K562 (cell line): ENCODE data around the gene UNC93B1. TPM values are rescaled to one million over a fixed set of nuclear protein-coding genes. Genes with fewer than 3 reads are reported as not detected.

ENCODE experiments used
- DLX4 ChIP-seq: fragments of 250-450 bp; sonication (Bioruptor Pico); IDR thresholded peaks from 2 replicates; pipeline ENCODE4 v1.6.1; 2021; ENCODE audit warnings: mild to moderate bottlenecking
- ELF1 ChIP-seq: fragments of 200-800 bp; sonication (Bioruptor generic); IDR thresholded peaks from 2 replicates; pipeline ENCODE4 v1.6.1; 2016; ENCODE audit warnings: missing genetic modification characterization, missing compliant biosample characterization
- FOXA1 ChIP-seq: fragments of 450-650 bp; IDR thresholded peaks from 2 replicates; pipeline ENCODE4 v1.6.1; 2016; ENCODE audit warnings: mild to moderate bottlenecking, borderline replicate concordance
- FOXJ3 ChIP-seq: sonication (generic); formaldehyde crosslinking; IDR thresholded peaks from 2 replicates; pipeline ENCODE4 v1.4.0; 2020; ENCODE audit warnings: mild to moderate bottlenecking, missing genetic modification reagents
- KDM5B ChIP-seq: fragments of 200-600 bp; sonication (generic); IDR thresholded peaks from 2 replicates; pipeline ENCODE4 v1.6.1; 2012; ENCODE audit warnings: low read depth, mild to moderate bottlenecking, moderate library complexity, low read length, control low read depth, inconsistent platforms; ENCODE audit not compliant: insufficient replicate concordance
- NBN ChIP-seq: fragments of 450-650 bp; IDR thresholded peaks from 2 replicates; pipeline ENCODE4 v1.6.1; 2016; ENCODE audit warnings: low read depth, mild to moderate bottlenecking
- PCBP2 ChIP-seq: fragments of 200-400 bp; formaldehyde crosslinking; IDR thresholded peaks from 2 replicates; pipeline ENCODE4 v1.6.1; 2018; ENCODE audit warnings: low read length, low read depth, mild to moderate bottlenecking, moderate library complexity; ENCODE audit not compliant: poor library complexity, severe bottlenecking
- SNIP1 ChIP-seq: fragments of 450-650 bp; IDR thresholded peaks from 2 replicates; pipeline ENCODE4 v1.7.1; 2017; ENCODE audit warnings: low read depth, mild to moderate bottlenecking
- STAT5A ChIP-seq: IDR thresholded peaks from 2 replicates; pipeline ENCODE4 v1.6.1; 2012; ENCODE audit warnings: low read length, inconsistent platforms, borderline replicate concordance
- TAF9B ChIP-seq: fragments of 450-650 bp; IDR thresholded peaks from 2 replicates; pipeline ENCODE4 v1.6.1; 2018; ENCODE audit warnings: mild to moderate bottlenecking; ENCODE audit not compliant: partially characterized antibody
- TSC22D4 ChIP-seq: fragments of 450-650 bp; IDR thresholded peaks from 2 replicates; pipeline ENCODE4 v1.6.1; 2016; ENCODE audit warnings: missing genetic modification characterization, missing biosample characterization, control low read depth
- XRCC4 ChIP-seq: IDR thresholded peaks from one replicate; pipeline ENCODE4 v1.6.1; 2011; ENCODE audit not compliant: insufficient read depth, insufficient read length; ENCODE audit errors: extremely low read depth
- ZBTB7A ChIP-seq: IDR thresholded peaks from 2 replicates; pipeline ENCODE4 v1.6.1; 2011; ENCODE audit warnings: low read depth, mild to moderate bottlenecking, low read length, moderate library complexity, borderline replicate concordance; ENCODE audit not compliant: control insufficient read depth
- ZNF263 ChIP-seq: sonication (generic); formaldehyde crosslinking; IDR thresholded peaks from 2 replicates; pipeline ENCODE4 v1.8.0; 2022; ENCODE audit warnings: mild to moderate bottlenecking, missing genetic modification reagents, borderline replicate concordance
- ZNF449 ChIP-seq: fragments of 250-450 bp; sonication (Bioruptor Pico); IDR thresholded peaks from 2 replicates; pipeline ENCODE4 v1.8.0; 2022; ENCODE audit warnings: moderate library complexity, mild to moderate bottlenecking, inconsistent platforms
- ZNF766 ChIP-seq: fragments of 200-800 bp; sonication (Bioruptor generic); conservative IDR thresholded peaks from 2 replicates; pipeline ENCODE4 v1.6.1; 2016; ENCODE audit warnings: missing genetic modification characterization, missing compliant biosample characterization
- polyA plus RNA-seq, 8 experiments: library from polyadenylated mRNA; depleted of rRNA in 4 of 8; stranded (reverse) in 5 of 8; unstranded in 3 of 8; fragments of >200 nt; fragmentation: Nextera tagmentation in 2 of 8; fragmentation: Illumina TruSeq in 1 of 8; extraction: Ambion mirVana in 2 of 8; extraction: Trizol in 1 of 8; gene quantifications; 2 replicates each; pipeline versions ENCODE4 v1.2.1 to v1.2.3, GENCODE V29; 2011 to 2014; ENCODE audit warnings: inconsistent platforms in 1 of 8, missing spikeins in 1 of 8
- total RNA-seq, 7 experiments: library from RNA; depleted of rRNA in 6 of 7; stranded (reverse); fragments of >200 nt in 6 of 7; fragmentation: Illumina TruSeq in 2 of 7; extraction: Trizol in 2 of 7; gene quantifications; 2 replicates each; pipeline versions ENCODE4 v1.2.1 to v1.2.3, GENCODE V29; 2011 to 2021; ENCODE audit warnings: low replicate concordance in 1 of 7
- TF ChIP-seq, protein P1 (sequence below): fragments of 450-650 bp; conservative IDR thresholded peaks from 2 replicates; pipeline ENCODE4 v1.6.1; 2016; ENCODE audit warnings: missing genetic modification characterization, low read depth, mild to moderate bottlenecking, missing compliant biosample characterization, moderate library complexity
- TF ChIP-seq, protein P2 (sequence below): fragments of 450-650 bp; IDR thresholded peaks from 2 replicates; pipeline ENCODE4 v1.6.1; 2017; ENCODE audit warnings: mild to moderate bottlenecking, moderate library complexity
- TF ChIP-seq, protein P3 (sequence below): sonication (generic); formaldehyde crosslinking; IDR thresholded peaks from 2 replicates; pipeline ENCODE4 v1.8.0; 2022; ENCODE audit warnings: mild to moderate bottlenecking, missing genetic modification reagents
- TF ChIP-seq, protein P4 (sequence below): fragments of 450-650 bp; IDR thresholded peaks from 2 replicates; pipeline ENCODE4 v1.6.1; 2016; ENCODE audit warnings: missing biosample characterization, missing genetic modification characterization

The UNC93B1 gene
- total and polyA plus RNA-seq, 9 of the 15 experiments (the other 6 are each of a cell fraction or from before 2014, with no cell fraction given), result 0.10 to 13.6 (median 6.5) TPM

GRCh38 chr11:67996622-67997474, 7.0 kb downstream of the UNC93B1 start (continued):
- TF ChIP-seq XRCC4, result no peak
- TF ChIP-seq ZNF263 (CRISPR knock-in tag), result 0 out of 2 replicates have a peak, but pooled peaks have one; percentile 28
- TF ChIP-seq STAT5A, result no peak
- no peak for TF ChIP-seq ZNF449 (CRISPR knock-in tag)
- TF ChIP-seq, protein P1, sequence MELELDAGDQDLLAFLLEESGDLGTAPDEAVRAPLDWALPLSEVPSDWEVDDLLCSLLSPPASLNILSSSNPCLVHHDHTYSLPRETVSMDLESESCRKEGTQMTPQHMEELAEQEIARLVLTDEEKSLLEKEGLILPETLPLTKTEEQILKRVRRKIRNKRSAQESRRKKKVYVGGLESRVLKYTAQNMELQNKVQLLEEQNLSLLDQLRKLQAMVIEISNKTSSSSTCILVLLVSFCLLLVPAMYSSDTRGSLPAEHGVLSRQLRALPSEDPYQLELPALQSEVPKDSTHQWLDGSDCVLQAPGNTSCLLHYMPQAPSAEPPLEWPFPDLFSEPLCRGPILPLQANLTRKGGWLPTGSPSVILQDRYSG (tag), result no peak
- TF ChIP-seq, protein P2, sequence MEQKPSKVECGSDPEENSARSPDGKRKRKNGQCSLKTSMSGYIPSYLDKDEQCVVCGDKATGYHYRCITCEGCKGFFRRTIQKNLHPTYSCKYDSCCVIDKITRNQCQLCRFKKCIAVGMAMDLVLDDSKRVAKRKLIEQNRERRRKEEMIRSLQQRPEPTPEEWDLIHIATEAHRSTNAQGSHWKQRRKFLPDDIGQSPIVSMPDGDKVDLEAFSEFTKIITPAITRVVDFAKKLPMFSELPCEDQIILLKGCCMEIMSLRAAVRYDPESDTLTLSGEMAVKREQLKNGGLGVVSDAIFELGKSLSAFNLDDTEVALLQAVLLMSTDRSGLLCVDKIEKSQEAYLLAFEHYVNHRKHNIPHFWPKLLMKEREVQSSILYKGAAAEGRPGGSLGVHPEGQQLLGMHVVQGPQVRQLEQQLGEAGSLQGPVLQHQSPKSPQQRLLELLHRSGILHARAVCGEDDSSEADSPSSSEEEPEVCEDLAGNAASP, result no peak
- TF ChIP-seq ELF1 (tag), result no peak
- no peak for TF ChIP-seq ZBTB7A
- peak; percentile 18; the same call in 1 of the 2 replicates for TF ChIP-seq NBN
- no peak for TF ChIP-seq TAF9B
- TF ChIP-seq, protein P3, sequence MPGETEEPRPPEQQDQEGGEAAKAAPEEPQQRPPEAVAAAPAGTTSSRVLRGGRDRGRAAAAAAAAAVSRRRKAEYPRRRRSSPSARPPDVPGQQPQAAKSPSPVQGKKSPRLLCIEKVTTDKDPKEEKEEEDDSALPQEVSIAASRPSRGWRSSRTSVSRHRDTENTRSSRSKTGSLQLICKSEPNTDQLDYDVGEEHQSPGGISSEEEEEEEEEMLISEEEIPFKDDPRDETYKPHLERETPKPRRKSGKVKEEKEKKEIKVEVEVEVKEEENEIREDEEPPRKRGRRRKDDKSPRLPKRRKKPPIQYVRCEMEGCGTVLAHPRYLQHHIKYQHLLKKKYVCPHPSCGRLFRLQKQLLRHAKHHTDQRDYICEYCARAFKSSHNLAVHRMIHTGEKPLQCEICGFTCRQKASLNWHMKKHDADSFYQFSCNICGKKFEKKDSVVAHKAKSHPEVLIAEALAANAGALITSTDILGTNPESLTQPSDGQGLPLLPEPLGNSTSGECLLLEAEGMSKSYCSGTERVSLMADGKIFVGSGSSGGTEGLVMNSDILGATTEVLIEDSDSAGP, result no peak
- TF ChIP-seq DLX4, result no peak
- TF ChIP-seq, protein P4, sequence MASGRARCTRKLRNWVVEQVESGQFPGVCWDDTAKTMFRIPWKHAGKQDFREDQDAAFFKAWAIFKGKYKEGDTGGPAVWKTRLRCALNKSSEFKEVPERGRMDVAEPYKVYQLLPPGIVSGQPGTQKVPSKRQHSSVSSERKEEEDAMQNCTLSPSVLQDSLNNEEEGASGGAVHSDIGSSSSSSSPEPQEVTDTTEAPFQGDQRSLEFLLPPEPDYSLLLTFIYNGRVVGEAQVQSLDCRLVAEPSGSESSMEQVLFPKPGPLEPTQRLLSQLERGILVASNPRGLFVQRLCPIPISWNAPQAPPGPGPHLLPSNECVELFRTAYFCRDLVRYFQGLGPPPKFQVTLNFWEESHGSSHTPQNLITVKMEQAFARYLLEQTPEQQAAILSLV (tag), result no peak
- no peak for TF ChIP-seq ZNF766 (CRISPR knock-in tag)
- peak; percentile 34 for TF ChIP-seq KDM5B
- no peak for TF ChIP-seq FOXJ3 (CRISPR knock-in tag)
- no peak for TF ChIP-seq SNIP1
- no peak for TF ChIP-seq TSC22D4 (tag)
- no peak for TF ChIP-seq PCBP2
- no peak for TF ChIP-seq FOXA1
